ENCODE measurements around the gene POFUT1.
"Not testable (repeated sequence)": the region's sequence is repeated elsewhere in the genome, so short reads cannot be mapped to it uniquely, and the experiment has no call there.

POFUT1 gene

DNA sequence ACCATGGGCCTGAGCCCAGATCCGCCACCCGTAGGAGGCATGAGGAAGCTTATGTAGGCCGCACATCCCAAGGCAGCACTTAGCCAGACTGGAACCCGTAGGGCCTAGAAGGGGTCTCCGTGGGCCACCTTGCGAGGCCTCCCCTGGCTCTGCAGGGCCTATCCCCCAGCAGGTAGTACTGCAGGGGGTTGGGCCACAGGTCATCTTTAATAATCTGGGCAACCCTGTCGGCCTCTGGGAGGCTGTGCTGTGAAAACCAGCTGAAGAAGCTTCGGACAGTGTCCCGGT, 18.6 kb upstream of the POFUT1 start:
- no peak for DNase-seq (ENCODE audit: low read depth)

DNA sequence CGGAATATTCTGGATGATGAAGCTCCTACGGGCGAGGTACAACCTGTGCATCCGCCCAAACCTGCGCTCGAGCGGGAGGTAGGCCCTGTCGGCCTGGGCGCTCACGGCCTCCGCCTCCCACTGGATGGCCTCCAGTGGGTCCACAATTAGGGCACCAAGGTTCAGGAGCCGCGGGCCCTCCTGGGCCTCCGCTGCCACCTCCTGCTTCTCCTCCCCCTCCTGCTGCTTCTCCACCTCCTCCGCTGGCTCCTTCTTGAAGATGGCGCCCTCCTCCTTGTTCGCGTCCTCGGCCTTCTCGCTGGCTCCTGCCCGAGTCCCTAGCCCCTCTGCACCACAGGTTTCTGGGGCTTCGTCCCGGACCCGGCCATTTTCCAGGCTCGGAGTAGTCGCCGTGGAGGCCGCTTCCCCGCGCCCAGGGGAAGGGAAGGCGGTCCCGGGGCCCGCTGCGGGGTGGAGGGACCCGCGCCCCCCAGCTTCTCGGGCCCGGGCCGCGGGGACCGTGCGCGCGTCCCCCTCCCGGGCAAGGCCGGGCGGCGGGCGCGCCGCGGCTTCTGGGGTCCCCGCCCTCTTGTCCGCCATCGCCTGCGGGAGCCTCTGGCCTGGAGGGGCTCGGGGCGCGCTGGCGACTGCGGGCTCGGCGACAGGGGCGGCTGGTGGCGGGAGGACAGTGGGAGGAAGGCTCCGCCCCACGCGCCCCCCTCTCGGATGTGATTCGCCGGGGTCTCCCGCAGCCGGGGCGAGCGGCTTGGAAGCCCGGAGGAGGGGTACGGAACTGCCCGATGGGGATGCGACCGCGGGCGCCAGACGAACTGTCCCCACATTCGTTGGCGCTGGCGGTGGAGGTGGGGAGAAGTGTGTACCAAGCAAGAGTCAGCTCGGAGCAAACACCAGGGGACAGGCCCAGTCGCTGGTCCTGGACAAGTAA, 17.7 kb upstream of the POFUT1 start:
- peak; percentile 22 for DNase-seq (ENCODE audit: low read depth)

- DNase-seq (ENCODE audit: low read depth) = no peak
Measured at GRCh38 chr20:32190616-32191415, 16.9 kb upstream of the POFUT1 start.

- DNase-seq (ENCODE audit: low read depth) = no peak
Measured at GRCh38 chr20:32191422-32191821, 16.3 kb upstream of the POFUT1 start.

DNA sequence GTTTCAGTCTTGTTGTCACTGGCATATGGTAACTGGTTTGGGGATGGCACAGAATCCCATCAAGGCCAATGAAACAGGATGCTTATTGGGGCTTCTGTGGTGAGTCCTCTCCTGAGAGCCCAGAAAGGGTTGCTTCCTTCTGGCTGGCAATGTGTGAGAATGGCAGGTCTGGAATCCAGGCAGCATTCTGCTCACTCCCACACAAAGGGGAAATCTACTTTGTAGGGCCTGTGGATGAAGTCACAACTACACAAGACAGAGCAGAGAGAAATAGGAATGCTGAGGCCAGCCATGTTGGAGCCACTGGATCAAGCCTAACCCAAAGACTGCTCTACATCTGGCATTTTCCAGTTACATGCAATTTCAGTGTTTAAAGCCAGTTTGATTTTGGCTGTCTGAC, 15.8 kb upstream of the POFUT1 start:
- DNase-seq (ENCODE audit: low read depth) = no peak

DNA sequence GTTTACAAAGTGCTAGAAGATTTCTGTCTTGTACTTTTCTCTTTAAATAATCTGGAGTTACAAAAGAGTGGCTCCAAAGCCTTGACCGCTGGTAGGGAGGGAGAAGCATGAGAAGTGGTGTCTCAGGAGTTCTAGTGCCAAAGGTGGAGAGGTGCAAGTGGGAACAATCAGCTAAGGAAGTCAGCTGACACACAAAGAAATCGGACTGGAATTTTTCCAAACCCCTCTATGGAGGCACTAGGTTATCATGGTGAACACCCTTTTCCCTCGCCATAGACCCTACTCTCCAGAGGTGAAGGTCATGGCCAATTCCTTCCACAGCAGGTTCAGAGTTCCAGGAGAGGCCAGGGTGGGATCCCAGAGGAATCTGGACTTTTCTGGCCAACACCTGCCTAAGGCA, 15.0 kb upstream of the POFUT1 start:
- no peak for DNase-seq (ENCODE audit: low read depth)

GRCh38 chr20:32193336-32193735, 14.3 kb upstream of the POFUT1 start:
- DNase-seq (ENCODE audit: low read depth) = not testable (repeated sequence)

DNA sequence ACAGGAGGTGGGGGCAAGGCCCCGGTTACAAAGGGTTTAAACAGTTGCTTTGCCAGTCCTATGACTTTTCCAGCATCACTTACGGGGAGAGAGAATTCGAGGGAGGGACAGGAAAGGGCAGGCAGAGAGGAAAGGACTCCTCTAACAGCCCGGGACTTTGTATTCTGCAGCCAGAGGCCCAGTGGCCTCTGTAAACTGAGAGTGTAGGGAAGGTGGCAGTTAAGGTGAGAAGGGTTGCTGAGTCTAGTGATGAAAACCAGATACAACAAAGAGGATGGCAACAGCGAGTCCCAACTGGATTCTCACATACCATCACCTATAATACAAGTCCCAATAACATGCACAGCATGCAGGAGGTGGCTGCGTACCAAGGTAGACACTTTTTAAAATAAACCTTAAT, 13.7 kb upstream of the POFUT1 start:
- no peak for DNase-seq (ENCODE audit: low read depth)

DNA sequence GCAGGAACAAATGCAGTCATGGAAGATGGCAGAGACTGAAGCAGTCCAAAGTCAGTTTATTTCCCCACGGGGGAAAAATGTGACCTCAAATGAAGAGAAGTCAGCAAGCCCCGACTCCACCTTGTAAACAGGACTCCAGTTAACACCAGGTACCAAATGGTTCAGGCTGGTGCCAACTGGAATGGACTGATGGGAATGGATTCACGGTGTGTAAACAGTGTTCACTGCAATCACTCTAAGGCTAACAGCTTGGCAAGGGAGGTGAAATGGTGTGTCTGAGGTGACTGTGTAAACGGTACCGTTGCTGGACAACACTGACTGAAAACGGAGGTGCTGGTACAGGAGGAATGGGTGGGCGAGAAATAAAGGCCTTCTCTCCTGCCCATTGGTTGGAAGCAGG, 12.1 kb upstream of the POFUT1 start:
- DNase-seq (ENCODE audit: low read depth) = no peak

GRCh38 chr20:32196613-32197012, 11.1 kb upstream of the POFUT1 start:
- DNase-seq (ENCODE audit: low read depth) = not testable (repeated sequence)

DNA sequence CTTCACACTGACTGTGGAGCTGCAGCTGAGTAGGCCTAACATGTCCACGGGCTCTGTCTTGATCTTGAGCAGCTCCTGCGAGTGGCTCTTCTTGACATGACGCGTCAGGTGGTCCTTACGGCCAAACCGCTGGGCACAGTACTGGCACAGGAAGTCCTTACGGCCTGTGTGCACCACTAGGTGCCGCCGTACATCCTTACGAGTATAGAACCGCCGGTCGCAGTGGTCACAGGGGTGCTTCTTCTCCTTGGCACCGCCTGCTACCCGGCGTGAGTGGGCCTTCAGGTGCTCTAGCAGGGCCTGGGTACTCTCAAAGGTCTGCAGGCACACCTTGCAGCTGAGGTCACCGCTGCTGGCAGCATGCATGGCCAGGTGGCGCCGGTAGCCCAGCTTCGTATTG, 10.5 kb upstream of the POFUT1 start:
- not testable (repeated sequence) for DNase-seq (ENCODE audit: low read depth)

GRCh38 chr20:32199006-32199405, 8.7 kb upstream of the POFUT1 start:
- DNase-seq (ENCODE audit: low read depth) = no peak

DNA sequence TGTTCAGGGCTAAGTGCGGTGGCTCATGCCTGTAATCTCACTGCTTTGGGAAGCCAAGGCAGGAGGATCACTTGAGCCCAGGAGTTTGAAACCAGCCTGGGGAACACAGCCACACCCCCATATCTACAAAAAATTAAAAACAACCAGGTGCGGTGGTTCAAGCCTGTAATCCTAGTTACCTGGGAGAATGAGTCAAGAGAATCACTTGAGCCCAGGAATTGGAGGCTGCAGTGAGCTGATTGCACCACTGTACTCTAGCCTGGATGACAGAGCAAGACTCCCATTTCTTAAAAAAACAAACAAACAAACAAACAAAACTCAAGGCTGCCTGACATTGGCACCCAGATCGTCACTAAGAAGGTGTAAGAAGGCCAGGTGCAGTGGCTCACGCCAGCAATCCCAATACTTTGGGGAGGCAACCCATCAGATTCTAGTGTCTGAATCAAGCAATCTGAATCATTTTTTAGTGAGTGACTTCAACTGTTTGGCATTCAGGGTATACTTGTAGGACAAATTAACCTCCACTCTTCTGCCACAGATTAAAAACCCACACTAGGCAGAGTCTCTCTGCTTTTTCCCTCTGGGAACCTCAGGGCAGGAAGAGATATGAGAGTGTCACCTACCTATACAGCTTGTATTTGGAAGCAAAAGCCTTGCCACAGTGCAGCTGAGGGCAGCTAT, 6.2 kb upstream of the POFUT1 start:
- no peak for DNase-seq (ENCODE audit: low read depth)

- no peak for DNase-seq (ENCODE audit: low read depth)
Measured at GRCh38 chr20:32201977-32202363, 5.7 kb upstream of the POFUT1 start.

- DNase-seq (ENCODE audit: low read depth) = no peak
Measured at GRCh38 chr20:32203356-32204204, 4.1 kb upstream of the POFUT1 start.

GRCh38 chr20:32204205-32205109, 3.2 kb upstream of the POFUT1 start:
- DNase-seq (ENCODE audit: low read depth) = no peak

GRCh38 chr20:32205110-32205842, 2.4 kb upstream of the POFUT1 start:
- no peak for DNase-seq (ENCODE audit: low read depth)

GRCh38 chr20:32205843-32206759, 1.6 kb upstream of the POFUT1 start:
- DNase-seq (ENCODE audit: low read depth) = no peak
